HL-60 (cell line): ENCODE data around the gene CAB39L.

Experiments
- DNase-seq, 2 experiments: peaks; one replicate each; pipeline ENCODE4 v3.0.0-alpha.2; 2010 to 2020; ENCODE audit warnings: low read depth in 1 of 2, low spot score in 1 of 2
- H3K27ac ChIP-seq: fragments of 250-450 bp; sonication (Bioruptor Pico); replicated peaks from 2 replicates; pipeline ENCODE4 v1.5.1; 2020; ENCODE audit warnings: mild to moderate bottlenecking, moderate library complexity
- H3K27me3 ChIP-seq: fragments of 250-450 bp; sonication (Bioruptor Pico); 2 replicates; pipeline ENCODE4 v1.5.1; 2021; ENCODE audit warnings: mild to moderate bottlenecking, moderate library complexity; ENCODE audit not compliant: insufficient read depth, poor library complexity, severe bottlenecking
- H3K4me3 ChIP-seq: replicated peaks from 2 replicates; pipeline ENCODE4 v1.5.1; 2011; ENCODE audit warnings: mild to moderate bottlenecking, control low read depth, low read length; ENCODE audit not compliant: insufficient read depth
- CTCF ChIP-seq: IDR thresholded peaks from one replicate; pipeline ENCODE4 v1.5.1; 2011; ENCODE audit warnings: low read length, control low read depth, inconsistent platforms; ENCODE audit not compliant: insufficient read depth
- GABPA ChIP-seq: IDR thresholded peaks from 2 replicates; pipeline ENCODE4 v1.6.1; 2012; ENCODE audit warnings: low read depth
- POLR2AphosphoS5 ChIP-seq: IDR thresholded peaks from 2 replicates; pipeline ENCODE4 v1.6.1; 2012; ENCODE audit warnings: low read depth
- REST ChIP-seq: IDR thresholded peaks from 2 replicates; pipeline ENCODE4 v1.6.1; 2012; ENCODE audit warnings: low read depth; ENCODE audit not compliant: insufficient replicate concordance
- SPI1 ChIP-seq: IDR thresholded peaks from 2 replicates; pipeline ENCODE4 v1.6.1; 2012; ENCODE audit warnings: low read depth, mild to moderate bottlenecking, borderline replicate concordance

Gene CAB39L

GRCh38 chr13:49450105-49450819 is 6.4 kb upstream of the CAB39L start:
- no peak overlapping the region for H3K4me3 ChIP-seq
- H3K27ac ChIP-seq: peak overlapping the region; percentile 17; the same call in 1 of the 2 replicates
- H3K27me3 ChIP-seq: no peaks in the 10 kb centered on the region
- peak in 1 of 2 experiments; percentile 44 for DNase-seq
- TF ChIP-seq GABPA (no peak), SPI1 (peak; percentile 67)

- Histone ChIP-seq H3K4me3 (no peak overlapping the region), H3K27ac (no peak overlapping the region), H3K27me3 (no peaks in the 10 kb centered on the region)
- DNase-seq: no peak
- TF ChIP-seq CTCF: no peak
- TF ChIP-seq REST: no peak
- TF ChIP-seq POLR2AphosphoS5: no peak
- no peak for TF ChIP-seq SPI1
- no peak for TF ChIP-seq GABPA
Measured at GRCh38 chr13:49448753-49449152, 4.9 kb upstream of the CAB39L start.

GRCh38 chr13:49446473-49446872 is 2.6 kb upstream of the CAB39L start:
- Histone ChIP-seq H3K27me3 (no peaks in the 10 kb centered on the region), H3K27ac (peak overlapping the region; percentile 94), H3K4me3 (peak overlapping the region; percentile 47)
- DNase-seq: no peak
- TF ChIP-seq POLR2AphosphoS5 (no peak), CTCF (no peak), REST (no peak), SPI1 (no peak), GABPA (no peak)

- Histone ChIP-seq H3K27ac (peak overlapping the region; percentile 94), H3K4me3 (peak overlapping the region; percentile 81), H3K27me3 (no peaks in the 10 kb centered on the region)
- TF ChIP-seq GABPA (no peak; the same call in 1 of the 2 replicates), SPI1 (peak; percentile 73; the same call in 1 of the 2 replicates), REST (peak; percentile 56), POLR2AphosphoS5 (peak; percentile 94)
- peak; percentile 89 to 91 for DNase-seq
Measured at GRCh38 chr13:49444524-49445395, 896 bp upstream of the CAB39L start.
